Activated T-helper 9 cell treated with anti-CD3 and anti-CD28 coated beads, Interleukin-2, amount 50 U/mL, for 16 hours (primary cell): Measurements from ENCODE around the gene SESTD1.
"Not testable (repeated sequence)": the region's sequence is repeated elsewhere in the genome, so short reads cannot be mapped to it uniquely, and the experiment has no call there.

Experiments
- DNase-seq: peaks from one replicate; pipeline ENCODE4 v3.0.0-alpha.2; 2020; ENCODE audit warnings: low read depth

SESTD1 gene

GRCh38 chr2:179106342-179106675 is 158.3 kb downstream of the SESTD1 start:
- no peak for DNase-seq

GRCh38 chr2:179104736-179105135 is 159.9 kb downstream of the SESTD1 start:
- DNase-seq = no peak

GRCh38 chr2:179098080-179098689 is 166.4 kb downstream of the SESTD1 start:
- no peak for DNase-seq

GRCh38 chr2:179097131-179097530 is 167.5 kb downstream of the SESTD1 start:
- no peak for DNase-seq

- no peak for DNase-seq
Observed at GRCh38 chr2:179096090-179096489, 168.5 kb downstream of the SESTD1 start.

GRCh38 chr2:179092912-179093311 is 171.7 kb downstream of the SESTD1 start:
- DNase-seq = not testable (repeated sequence)

GRCh38 chr2:179082697-179083096 is 181.9 kb downstream of the SESTD1 start:
- DNase-seq = no peak

- no peak for DNase-seq
Observed at GRCh38 chr2:179081954-179082353, 182.7 kb downstream of the SESTD1 start.

- no peak for DNase-seq
Observed at GRCh38 chr2:179072527-179072926, 192.1 kb downstream of the SESTD1 start.

GRCh38 chr2:179071810-179072355 is 192.7 kb downstream of the SESTD1 start:
- DNase-seq = no peak

GRCh38 chr2:179070895-179071294 is 193.7 kb downstream of the SESTD1 start:
- no peak for DNase-seq

GRCh38 chr2:179069685-179070084 is 194.9 kb downstream of the SESTD1 start:
- no peak for DNase-seq

GRCh38 chr2:179068991-179069643 is 195.5 kb downstream of the SESTD1 start:
- no peak for DNase-seq

- no peak for DNase-seq
Observed at GRCh38 chr2:179059026-179059700, 205.5 kb downstream of the SESTD1 start.

GRCh38 chr2:179057737-179058136 is 206.9 kb downstream of the SESTD1 start:
- DNase-seq = no peak

GRCh38 chr2:179053568-179053967 is 211.1 kb downstream of the SESTD1 start:
- DNase-seq = not testable (repeated sequence)
